HEK293T (cell line): ENCODE data around the gene F13A1.

Experiments
- BHLHE40 ChIP-seq: fragments of 450-650 bp; IDR thresholded peaks from 2 replicates; pipeline ENCODE4 v1.6.1; 2016; ENCODE audit warnings: mild to moderate bottlenecking, moderate library complexity, borderline replicate concordance
- CTBP1 ChIP-seq: fragments of 450-650 bp; IDR thresholded peaks from 2 replicates; pipeline ENCODE4 v1.6.1; 2016; ENCODE audit warnings: borderline replicate concordance
- ELF4 ChIP-seq: fragments of 450-650 bp; IDR thresholded peaks from 2 replicates; pipeline ENCODE4 v1.6.1; 2017; ENCODE audit warnings: antibody characterized with exemption
- FOXA1 ChIP-seq: fragments of 450-650 bp; IDR thresholded peaks from 2 replicates; pipeline ENCODE4 v1.6.1; 2016; ENCODE audit warnings: mild to moderate bottlenecking
- FOXK2 ChIP-seq: fragments of 450-650 bp; IDR thresholded peaks from 2 replicates; pipeline ENCODE4 v1.6.1; 2016; ENCODE audit warnings: mild to moderate bottlenecking
- FOXM1 ChIP-seq: fragments of 450-650 bp; IDR thresholded peaks from 2 replicates; pipeline ENCODE4 v1.6.1; 2017; ENCODE audit warnings: mild to moderate bottlenecking, borderline replicate concordance
- HDGF ChIP-seq: fragments of 450-650 bp; IDR thresholded peaks from 2 replicates; pipeline ENCODE4 v1.6.1; 2017; ENCODE audit warnings: antibody characterized with exemption, borderline replicate concordance
- LEF1 ChIP-seq: fragments of 450-650 bp; IDR thresholded peaks from 2 replicates; pipeline ENCODE4 v1.6.1; 2017; ENCODE audit warnings: mild to moderate bottlenecking, borderline replicate concordance
- NFRKB ChIP-seq: fragments of 450-650 bp; IDR thresholded peaks from 2 replicates; pipeline ENCODE4 v1.6.1; 2016; ENCODE audit warnings: mild to moderate bottlenecking, moderate library complexity
- SP1 ChIP-seq: fragments of 450-650 bp; IDR thresholded peaks from 2 replicates; pipeline ENCODE4 v1.6.1; 2017
- SUZ12 ChIP-seq: fragments of 450-650 bp; IDR thresholded peaks from 2 replicates; pipeline ENCODE4 v1.6.1; 2016; ENCODE audit warnings: mild to moderate bottlenecking
- TARDBP ChIP-seq: fragments of 450-650 bp; IDR thresholded peaks from 2 replicates; pipeline ENCODE4 v1.6.1; 2016
- ZNF384 ChIP-seq: fragments of 450-650 bp; IDR thresholded peaks from 2 replicates; pipeline ENCODE4 v1.6.1; 2016

DNA sequence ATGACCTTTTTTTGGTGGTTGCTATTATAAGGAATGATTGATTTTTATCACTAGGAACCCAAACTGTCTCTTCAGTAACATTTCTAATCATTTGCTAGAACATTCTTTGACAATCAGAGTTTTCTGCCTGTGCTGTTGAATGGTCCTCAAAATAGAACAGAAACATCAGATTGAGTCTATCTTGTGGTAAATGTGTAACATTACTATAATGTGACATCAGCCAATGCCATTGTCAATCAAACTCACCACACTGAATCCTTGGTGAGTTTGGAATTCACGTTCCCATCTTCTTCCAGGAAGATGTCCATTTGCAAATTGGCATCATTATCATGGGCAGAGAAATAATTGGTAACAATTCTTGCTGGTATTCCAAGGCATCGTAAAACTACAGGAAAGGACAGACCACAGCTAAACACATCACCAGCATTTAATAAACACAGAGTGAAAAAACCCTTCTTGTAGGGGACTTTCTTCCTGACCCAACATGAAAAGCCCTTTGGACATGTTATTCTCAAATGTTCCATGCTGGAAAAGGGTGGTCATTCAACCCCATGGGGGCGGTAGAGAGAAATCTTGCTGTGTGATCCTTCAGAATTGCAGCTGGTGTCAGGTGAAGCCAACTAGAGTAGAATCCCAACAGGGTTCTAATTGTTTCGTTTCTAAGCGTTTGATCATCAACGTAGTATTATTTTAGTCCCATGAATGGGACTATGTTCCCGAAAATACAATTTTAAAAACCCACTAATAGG, 98.5 kb downstream of the F13A1 start:
- TF ChIP-seq BHLHE40 (no peak), FOXK2 (no peak), ELF4 (no peak), NFRKB (no peak), LEF1 (no peak), SP1 (no peak), FOXA1 (no peak), CTBP1 (no peak), FOXM1 (no peak), HDGF (no peak), TARDBP (no peak), ZNF384 (no peak), SUZ12 (no peak)
